NCI-H1436 (cell line): ENCODE results near the gene PSME4.
"Not testable (repeated sequence)": the region's sequence is repeated elsewhere in the genome, so short reads cannot be mapped to it uniquely, and the experiment has no call there.

Experiments
- DNase-seq: peaks from one replicate; lab custom pipeline; 2025; lab: John Stamatoyannopoulos, UW

PSME4 gene

GRCh38 chr2:53964987-53965687 lies 5.7 kb downstream of the PSME4 start:
- DNase-seq, result no peak

GRCh38 chr2:53964257-53964952 lies 6.4 kb downstream of the PSME4 start:
- no peak for DNase-seq

- DNase-seq, result not testable (repeated sequence)
These were observed 9.1 kb downstream of the PSME4 start for GRCh38 chr2:53961478-53962216.

GRCh38 chr2:53960476-53960875 lies 10.3 kb downstream of the PSME4 start:
- DNase-seq, result no peak

- DNase-seq, result no peak
These were observed 12.3 kb downstream of the PSME4 start for GRCh38 chr2:53958443-53958842.

GRCh38 chr2:53952519-53952918 lies 18.3 kb downstream of the PSME4 start:
- DNase-seq, result no peak

- no peak for DNase-seq
These were observed 21.3 kb downstream of the PSME4 start for GRCh38 chr2:53949457-53949856.

GRCh38 chr2:53945538-53945937 lies 25.3 kb downstream of the PSME4 start:
- DNase-seq, result no peak

- DNase-seq, result no peak
These were observed 26.3 kb downstream of the PSME4 start for GRCh38 chr2:53944542-53944941.

- no peak for DNase-seq
These were observed 28.5 kb downstream of the PSME4 start for GRCh38 chr2:53942280-53942679.

- DNase-seq, result no peak
These were observed 29.0 kb downstream of the PSME4 start for GRCh38 chr2:53941749-53942148.

GRCh38 chr2:53939656-53940055 lies 31.1 kb downstream of the PSME4 start:
- no peak for DNase-seq

GRCh38 chr2:53938904-53939303 lies 31.9 kb downstream of the PSME4 start:
- no peak for DNase-seq

- no peak for DNase-seq
These were observed 37.5 kb downstream of the PSME4 start for GRCh38 chr2:53933329-53933728.

GRCh38 chr2:53926321-53926720 lies 44.5 kb downstream of the PSME4 start:
- DNase-seq, result not testable (repeated sequence)

- DNase-seq, result no peak
These were observed 57.1 kb downstream of the PSME4 start for GRCh38 chr2:53913721-53914120.

GRCh38 chr2:53911434-53912189 lies 59.2 kb downstream of the PSME4 start:
- no peak for DNase-seq

GRCh38 chr2:53907582-53907981 lies 63.2 kb downstream of the PSME4 start:
- DNase-seq, result no peak

GRCh38 chr2:53905396-53905795 lies 65.4 kb downstream of the PSME4 start:
- no peak for DNase-seq

GRCh38 chr2:53903011-53903410 lies 67.8 kb downstream of the PSME4 start:
- DNase-seq, result no peak

GRCh38 chr2:53901192-53901591 lies 69.6 kb downstream of the PSME4 start:
- DNase-seq, result no peak

- DNase-seq, result no peak
These were observed 73.9 kb downstream of the PSME4 start for GRCh38 chr2:53896864-53897263.
